Measurements from ENCODE around the gene ARHGAP24. TPM values are rescaled to one million over a fixed set of nuclear protein-coding genes. Genes with fewer than 3 reads are reported as not detected.

The ARHGAP24 gene
- total and polyA plus RNA-seq, 2 donors (not counting 3 experiments of a cell fraction or from before 2014, with no cell fraction given): 52.1 to 79.4 TPM

DNA sequence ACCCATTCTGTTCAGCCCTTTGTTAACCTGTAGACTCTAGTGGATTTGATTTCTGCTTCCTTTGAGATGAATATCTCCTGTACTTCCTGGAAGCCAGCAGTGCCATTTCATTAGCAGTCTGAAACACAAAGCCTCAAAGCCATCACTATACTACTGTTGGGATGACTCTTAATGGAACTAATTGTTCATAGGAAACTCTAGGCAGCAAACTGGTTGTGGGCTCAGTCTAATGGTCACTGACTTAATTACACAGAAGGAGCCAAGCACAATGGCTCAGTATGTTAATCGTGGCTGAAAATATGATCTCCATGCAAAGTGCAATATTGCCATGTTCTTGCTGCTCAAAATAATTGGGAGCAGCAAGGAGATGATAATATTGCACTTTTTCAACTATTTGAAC lies 262.3 kb downstream of the ARHGAP24 start:
- no TSS peak for BruUV-seq (replicated peaks)
- no peaks in the 10 kb centered on the region for H3K9me1 ChIP-seq (replicated peaks; ENCODE audit: control insufficient read depth, extremely low read depth, insufficient read depth, low read length)
- no peaks in the 10 kb centered on the region for H3K9me3 ChIP-seq (replicated peaks; ENCODE audit: control insufficient read depth, insufficient read depth, low read length)
- H3K4me3 ChIP-seq (replicated peaks in 1 of 3; ENCODE audit: insufficient read depth in 1 of 3, low read depth in 1 of 3, low read length in 3 of 3): no peak overlapping the region
- H3K27me3 ChIP-seq (ENCODE audit: control insufficient read depth in 2 of 2, insufficient read depth in 2 of 2, low read length in 2 of 2): no peaks in the 10 kb centered on the region
- TF ChIP-seq JUN (IDR thresholded peaks at IDR 0.05; ENCODE audit: borderline replicate concordance, insufficient read depth, insufficient read length, low read depth): no peak
- TF ChIP-seq, protein P1, sequence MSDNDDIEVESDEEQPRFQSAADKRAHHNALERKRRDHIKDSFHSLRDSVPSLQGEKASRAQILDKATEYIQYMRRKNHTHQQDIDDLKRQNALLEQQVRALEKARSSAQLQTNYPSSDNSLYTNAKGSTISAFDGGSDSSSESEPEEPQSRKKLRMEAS (IDR thresholded peaks at IDR 0.05; ENCODE audit: insufficient read depth, insufficient read length): no peak
- no peak for TF ChIP-seq EZH2 (IDR thresholded peaks at IDR 0.05; ENCODE audit: borderline replicate concordance, low read depth, low read length, severe bottlenecking)
- TF ChIP-seq POLR2AphosphoS5 (IDR thresholded peaks at IDR 0.05; ENCODE audit: insufficient read depth, low read depth, low read length): no peak
- TF ChIP-seq MYC (IDR thresholded peaks at IDR 0.05; ENCODE audit: low read depth, low read length): no peak
- no peak for DNase-seq (ENCODE audit: low read depth, low spot score)
- H3K4me2 ChIP-seq (ENCODE audit: insufficient read depth, low read length): no peak overlapping the region
- no peaks in the 10 kb centered on the region for H3K36me3 ChIP-seq (ENCODE audit: control insufficient read depth in 2 of 2, extremely low read depth in 1 of 2, insufficient read depth in 2 of 2, low read length in 2 of 2)
- H4K20me1 ChIP-seq (replicated peaks; ENCODE audit: control insufficient read depth, extremely low read depth, insufficient read depth, low read length): no peaks in the 10 kb centered on the region
- no peak overlapping the region for H3K9ac ChIP-seq (replicated peaks; ENCODE audit: extremely low read depth, insufficient read depth, low read length)
- H3K4me1 ChIP-seq (ENCODE audit: control insufficient read depth, extremely low read depth, insufficient read depth, low read length): peaks cover 7% of the 10 kb centered on the region
- no peak overlapping the region for H2AFZ ChIP-seq (ENCODE audit: low read depth, low read length)
- POLR2A ChIA-PET: no interaction called here
- dilution Hi-C loops (cut with MboI; ENCODE audit: extremely low pct_ligation_motif_present, low sequenced_read_pairs) (no loop called here), intact Hi-C loops (cut with micrococcal nuclease) (no loop called here)
- CTCF ChIA-PET: interaction anchor here (3.4 kb wide), 1 partner anchor 11 kb away, joined by 17 read pairs; no protein-coding TSS in a partner anchor
- FAIRE-seq: no peak
- H3K27ac ChIP-seq (ENCODE audit: insufficient read depth, low read depth, low read length): no peak overlapping the region
- H3K79me2 ChIP-seq (ENCODE audit: control insufficient read depth, insufficient read depth, low read length): no peaks in the 10 kb centered on the region

DNA sequence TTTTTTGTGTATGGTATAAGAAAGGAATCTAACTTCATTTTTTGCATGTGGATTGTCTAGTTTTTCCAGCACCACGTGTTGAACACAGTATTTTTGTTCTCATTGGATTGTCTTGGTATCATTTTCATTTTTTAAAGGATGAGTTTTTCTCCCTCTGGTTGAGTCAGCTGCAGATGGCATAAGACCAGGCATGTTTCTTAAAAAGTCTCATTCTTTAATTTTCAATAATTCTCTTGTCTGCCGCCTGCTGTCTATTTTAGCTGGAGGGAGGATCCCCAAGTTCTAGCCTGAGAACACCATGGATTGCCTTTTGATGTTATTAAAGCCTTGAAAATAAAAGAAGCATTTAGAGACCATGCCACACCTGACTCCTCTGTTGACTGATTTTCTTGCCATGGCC lies 263.8 kb downstream of the ARHGAP24 start:
- TF ChIP-seq MYC (IDR thresholded peaks at IDR 0.05; ENCODE audit: low read depth, low read length): no peak
- TF ChIP-seq JUN (IDR thresholded peaks at IDR 0.05; ENCODE audit: borderline replicate concordance, insufficient read depth, insufficient read length, low read depth): no peak
- no peak for TF ChIP-seq POLR2AphosphoS5 (IDR thresholded peaks at IDR 0.05; ENCODE audit: insufficient read depth, low read depth, low read length)
- TF ChIP-seq, protein P2, sequence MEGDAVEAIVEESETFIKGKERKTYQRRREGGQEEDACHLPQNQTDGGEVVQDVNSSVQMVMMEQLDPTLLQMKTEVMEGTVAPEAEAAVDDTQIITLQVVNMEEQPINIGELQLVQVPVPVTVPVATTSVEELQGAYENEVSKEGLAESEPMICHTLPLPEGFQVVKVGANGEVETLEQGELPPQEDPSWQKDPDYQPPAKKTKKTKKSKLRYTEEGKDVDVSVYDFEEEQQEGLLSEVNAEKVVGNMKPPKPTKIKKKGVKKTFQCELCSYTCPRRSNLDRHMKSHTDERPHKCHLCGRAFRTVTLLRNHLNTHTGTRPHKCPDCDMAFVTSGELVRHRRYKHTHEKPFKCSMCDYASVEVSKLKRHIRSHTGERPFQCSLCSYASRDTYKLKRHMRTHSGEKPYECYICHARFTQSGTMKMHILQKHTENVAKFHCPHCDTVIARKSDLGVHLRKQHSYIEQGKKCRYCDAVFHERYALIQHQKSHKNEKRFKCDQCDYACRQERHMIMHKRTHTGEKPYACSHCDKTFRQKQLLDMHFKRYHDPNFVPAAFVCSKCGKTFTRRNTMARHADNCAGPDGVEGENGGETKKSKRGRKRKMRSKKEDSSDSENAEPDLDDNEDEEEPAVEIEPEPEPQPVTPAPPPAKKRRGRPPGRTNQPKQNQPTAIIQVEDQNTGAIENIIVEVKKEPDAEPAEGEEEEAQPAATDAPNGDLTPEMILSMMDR (IDR thresholded peaks at IDR 0.05; ENCODE audit: extremely low read depth in 1 of 2, insufficient read depth in 1 of 2, low read depth in 1 of 2, low read length in 2 of 2): no peak
- no peak for TF ChIP-seq GATA2 (IDR thresholded peaks at IDR 0.05; ENCODE audit: insufficient read depth, insufficient read length, low read depth, low read length)
- no peak for TF ChIP-seq POLR2A (IDR thresholded peaks at IDR 0.05; ENCODE audit: low read depth, low read length)
- no peak for TF ChIP-seq EZH2 (IDR thresholded peaks at IDR 0.05; ENCODE audit: borderline replicate concordance, low read depth, low read length, severe bottlenecking)
- TF ChIP-seq, protein P1 (IDR thresholded peaks at IDR 0.05; ENCODE audit: insufficient read depth, insufficient read length): no peak
- no peak for TF ChIP-seq FOS (IDR thresholded peaks at IDR 0.05; ENCODE audit: borderline replicate concordance, insufficient read depth, low read length)
- BruUV-seq (replicated peaks): no TSS peak
- Histone ChIP-seq H3K4me2 (ENCODE audit: insufficient read depth, low read length) (no peak overlapping the region), H3K9ac (replicated peaks; ENCODE audit: extremely low read depth, insufficient read depth, low read length) (no peak overlapping the region), H3K4me1 (ENCODE audit: control insufficient read depth, extremely low read depth, insufficient read depth, low read length) (peaks cover 7% of the 10 kb centered on the region), H3K27me3 (ENCODE audit: control insufficient read depth in 2 of 2, insufficient read depth in 2 of 2, low read length in 2 of 2) (no peaks in the 10 kb centered on the region), H2AFZ (ENCODE audit: low read depth, low read length) (no peak overlapping the region), H3K36me3 (ENCODE audit: control insufficient read depth in 2 of 2, extremely low read depth in 1 of 2, insufficient read depth in 2 of 2, low read length in 2 of 2) (no peaks in the 10 kb centered on the region), H3K27ac (ENCODE audit: insufficient read depth, low read depth, low read length) (no peak overlapping the region), H3K9me3 (replicated peaks; ENCODE audit: control insufficient read depth, insufficient read depth, low read length) (no peaks in the 10 kb centered on the region), H3K4me3 (replicated peaks in 1 of 3; ENCODE audit: insufficient read depth in 1 of 3, low read depth in 1 of 3, low read length in 3 of 3) (no peak overlapping the region), H3K79me2 (ENCODE audit: control insufficient read depth, insufficient read depth, low read length) (no peaks in the 10 kb centered on the region), H4K20me1 (replicated peaks; ENCODE audit: control insufficient read depth, extremely low read depth, insufficient read depth, low read length) (no peaks in the 10 kb centered on the region), H3K9me1 (replicated peaks; ENCODE audit: control insufficient read depth, extremely low read depth, insufficient read depth, low read length) (no peaks in the 10 kb centered on the region)
- no peak for DNase-seq (ENCODE audit: low read depth, low spot score)
- intact Hi-C loops (cut with micrococcal nuclease): no loop called here
- no peak for FAIRE-seq
- POLR2A ChIA-PET: no interaction called here
- CTCF ChIA-PET: interaction anchor here (3.4 kb wide), 1 partner anchor 9 kb away, joined by 17 read pairs; no protein-coding TSS in a partner anchor
- dilution Hi-C loops (cut with MboI; ENCODE audit: extremely low pct_ligation_motif_present, low sequenced_read_pairs): no loop called here

All from endothelial cell of umbilical vein (primary cell).